Activated B cell treated with CpG ODN at 0.5 μM for 24 hours (primary cell): ENCODE measurements around the gene FDX1. TPM values are rescaled to one million over a fixed set of nuclear protein-coding genes. Genes with fewer than 3 reads are reported as not detected.
A peak's percentile ranks its signal among the peaks of the same experiment; 100 is the strongest.
"Not testable (repeated sequence)": the region's sequence is repeated elsewhere in the genome, so short reads cannot be mapped to it uniquely, and the experiment has no call there.

ENCODE experiments used
- ATAC-seq: fragments of 200-7000 bp; cut with Tn5 transposase; one replicate; pipeline ENCODE4 v1.10.0; 2021; ENCODE audit warnings: low read depth, mild to moderate bottlenecking, moderate library complexity
- CTCF ChIA-PET: fragments of 350-600 bp; sonication (Branson Sonifier 250); formaldehyde crosslinking; loops from one replicate; lab custom pipeline; 2021; ENCODE audit warnings: antibody characterized with exemption; lab: Charles Lee
- POLR2A ChIA-PET: fragments of 350-600 bp; sonication (Branson Sonifier 250); formaldehyde crosslinking; loops from one replicate; lab custom pipeline; 2021; ENCODE audit warnings: antibody characterized with exemption; lab: Charles Lee
- DNase-seq: peaks from one replicate; pipeline ENCODE4 v3.0.0; 2022
- H3K27ac Mint-ChIP-seq: one replicate; pipeline ENCODE4 v1.8.0; 2020; ENCODE audit warnings: mixed read lengths
- H3K27me3 Mint-ChIP-seq: one replicate; pipeline ENCODE4 v1.8.0; 2021; ENCODE audit warnings: mixed read lengths
- H3K36me3 Mint-ChIP-seq: one replicate; pipeline ENCODE4 v1.8.0; 2021; ENCODE audit warnings: low read depth, mixed read lengths
- H3K4me1 Mint-ChIP-seq: one replicate; pipeline ENCODE4 v1.8.0; 2021; ENCODE audit warnings: mixed read lengths
- H3K4me3 Mint-ChIP-seq: one replicate; pipeline ENCODE4 v1.8.0; 2020; ENCODE audit warnings: mild to moderate bottlenecking, mixed read lengths
- H3K9me3 Mint-ChIP-seq: one replicate; pipeline ENCODE4 v1.8.0; 2020; ENCODE audit warnings: mixed read lengths
- intact Hi-C: fragments of 100-400 bp; cut with micrococcal nuclease; formaldehyde crosslinking; loops from one replicate; pipeline ENCODE4 v1.15.1; 2024
- total RNA-seq: library from RNA; stranded (reverse); gene quantifications from 2 replicates; pipeline ENCODE4 v1.2.3, GENCODE V29; 2022
- TF ChIP-seq, protein P1 (sequence below): fragments of 200-600 bp; IDR thresholded peaks from one replicate; pipeline ENCODE4 v1.8.0; 2022; ENCODE audit warnings: antibody characterized with exemption, mild to moderate bottlenecking

The FDX1 gene, protein sequence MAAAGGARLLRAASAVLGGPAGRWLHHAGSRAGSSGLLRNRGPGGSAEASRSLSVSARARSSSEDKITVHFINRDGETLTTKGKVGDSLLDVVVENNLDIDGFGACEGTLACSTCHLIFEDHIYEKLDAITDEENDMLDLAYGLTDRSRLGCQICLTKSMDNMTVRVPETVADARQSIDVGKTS
- 8.7 and 9.4 TPM in 2 replicates for total RNA-seq

DNA sequence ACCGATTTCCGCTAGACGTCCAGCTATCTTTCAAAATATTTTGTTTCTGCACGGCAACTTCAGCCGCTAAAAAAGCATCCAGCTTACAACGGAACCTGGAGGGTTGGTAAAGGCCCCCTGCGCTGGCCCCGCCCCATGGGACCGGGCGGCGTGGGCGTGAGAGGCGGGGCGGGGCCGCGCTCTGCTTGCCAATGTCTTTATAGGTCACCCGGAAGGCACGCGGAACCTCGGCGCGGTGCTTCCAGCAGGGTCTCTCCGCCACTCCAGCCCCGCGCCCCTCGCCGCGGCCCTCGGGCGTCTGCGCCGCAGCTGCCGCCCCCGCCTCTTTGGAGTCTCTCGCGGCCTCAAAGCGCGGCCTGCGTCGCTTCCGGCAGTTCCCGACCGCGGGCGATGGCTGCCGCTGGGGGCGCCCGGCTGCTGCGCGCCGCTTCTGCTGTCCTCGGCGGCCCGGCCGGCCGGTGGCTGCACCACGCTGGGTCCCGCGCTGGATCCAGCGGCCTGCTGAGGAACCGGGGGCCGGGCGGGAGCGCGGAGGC is at the start of gene FDX1:
FDX1 (plus strand) TSS at position 218 of the 536 bp plus-strand sequence; CDS start at position 391, 173 bp downstream.
- ChIA-PET CTCF (interaction anchor here (1.1 to 8.8 kb wide), 2 partner anchors 53 to 230 kb away, joined by 3 to 103 read pairs; no protein-coding TSS in a partner anchor), POLR2A (interaction anchor here (0.6 to 1.5 kb wide), 6 partner anchors 91 to 1496 kb away, joined by 3 to 4 read pairs (median 3); no protein-coding TSS in a partner anchor)
- H3K27ac Mint-ChIP-seq, result peak within 1 kb of the TSS; percentile 87
- DNase-seq, result peak; percentile 87
- peaks cover 42% of the 10 kb centered on the region for H3K4me1 Mint-ChIP-seq
- intact Hi-C loops, result loop anchor here (1.0 to 10.0 kb wide), 13 partner anchors 53 to 1797 kb away; partner anchors contain the start of genes ALG9, ARHGAP20, CFAP68 and FDXACB1
- H3K36me3 Mint-ChIP-seq, result peaks cover 7% of the 10 kb centered on the region
- TF ChIP-seq, protein P1, sequence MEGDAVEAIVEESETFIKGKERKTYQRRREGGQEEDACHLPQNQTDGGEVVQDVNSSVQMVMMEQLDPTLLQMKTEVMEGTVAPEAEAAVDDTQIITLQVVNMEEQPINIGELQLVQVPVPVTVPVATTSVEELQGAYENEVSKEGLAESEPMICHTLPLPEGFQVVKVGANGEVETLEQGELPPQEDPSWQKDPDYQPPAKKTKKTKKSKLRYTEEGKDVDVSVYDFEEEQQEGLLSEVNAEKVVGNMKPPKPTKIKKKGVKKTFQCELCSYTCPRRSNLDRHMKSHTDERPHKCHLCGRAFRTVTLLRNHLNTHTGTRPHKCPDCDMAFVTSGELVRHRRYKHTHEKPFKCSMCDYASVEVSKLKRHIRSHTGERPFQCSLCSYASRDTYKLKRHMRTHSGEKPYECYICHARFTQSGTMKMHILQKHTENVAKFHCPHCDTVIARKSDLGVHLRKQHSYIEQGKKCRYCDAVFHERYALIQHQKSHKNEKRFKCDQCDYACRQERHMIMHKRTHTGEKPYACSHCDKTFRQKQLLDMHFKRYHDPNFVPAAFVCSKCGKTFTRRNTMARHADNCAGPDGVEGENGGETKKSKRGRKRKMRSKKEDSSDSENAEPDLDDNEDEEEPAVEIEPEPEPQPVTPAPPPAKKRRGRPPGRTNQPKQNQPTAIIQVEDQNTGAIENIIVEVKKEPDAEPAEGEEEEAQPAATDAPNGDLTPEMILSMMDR, result no peak
- peak; percentile 86 for ATAC-seq
- H3K27me3 Mint-ChIP-seq, result no peaks in the 10 kb centered on the region
- no peaks in the 10 kb centered on the region for H3K9me3 Mint-ChIP-seq
- H3K4me3 Mint-ChIP-seq, result peak within 1 kb of the TSS; percentile 95

DNA sequence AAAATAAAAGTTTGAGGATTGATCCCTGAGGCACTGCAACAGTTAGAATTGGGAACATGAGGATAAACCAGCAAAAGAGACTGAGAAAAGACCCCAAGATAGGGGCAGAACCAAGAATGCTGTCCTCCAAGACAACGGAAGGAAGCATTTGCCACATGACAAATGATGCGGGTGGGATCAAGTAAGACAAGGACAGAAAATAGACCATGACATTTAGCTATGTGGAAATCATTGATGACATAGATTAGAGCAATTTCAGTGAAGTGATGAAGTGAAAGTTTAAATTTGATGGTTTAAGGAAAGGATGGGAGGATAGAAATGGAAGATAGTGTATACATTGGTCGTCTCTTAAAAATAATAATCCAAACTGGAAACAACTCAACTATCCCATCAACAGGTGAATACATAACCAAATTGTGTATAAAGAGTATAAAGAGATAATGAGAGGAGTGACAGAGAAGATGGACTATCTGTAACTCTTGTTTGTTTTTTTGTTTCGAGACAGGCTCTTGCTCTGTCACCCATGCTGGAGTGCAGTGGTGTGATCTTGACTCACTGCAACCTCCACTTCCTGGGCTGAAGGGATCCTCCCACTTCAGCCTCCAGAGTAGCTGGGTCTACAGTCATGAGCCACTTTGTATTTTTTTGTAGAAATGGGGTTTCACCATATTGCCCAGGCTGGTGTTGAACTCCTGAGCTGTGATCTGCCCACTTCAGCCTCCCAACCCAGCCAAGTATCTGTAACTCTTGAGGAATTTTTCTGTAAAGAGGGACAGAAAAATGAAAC is 48.7 kb upstream of the FDX1 start:
- Mint-ChIP-seq H3K4me1 (peaks cover 5% of the 10 kb centered on the region), H3K27me3 (no peaks in the 10 kb centered on the region), H3K27ac (no peak overlapping the region), H3K9me3 (no peaks in the 10 kb centered on the region), H3K4me3 (no peak overlapping the region), H3K36me3 (no peaks in the 10 kb centered on the region)
- ATAC-seq (no peak), DNase-seq (no peak)
- intact Hi-C loops, result no loop called here
- POLR2A ChIA-PET, result interaction anchor here (0.5 kb wide), 1 partner anchor 74 kb away, joined by 3 read pairs; no protein-coding TSS in a partner anchor
- CTCF ChIA-PET, result no interaction called here
- TF ChIP-seq, protein P1, result no peak

DNA sequence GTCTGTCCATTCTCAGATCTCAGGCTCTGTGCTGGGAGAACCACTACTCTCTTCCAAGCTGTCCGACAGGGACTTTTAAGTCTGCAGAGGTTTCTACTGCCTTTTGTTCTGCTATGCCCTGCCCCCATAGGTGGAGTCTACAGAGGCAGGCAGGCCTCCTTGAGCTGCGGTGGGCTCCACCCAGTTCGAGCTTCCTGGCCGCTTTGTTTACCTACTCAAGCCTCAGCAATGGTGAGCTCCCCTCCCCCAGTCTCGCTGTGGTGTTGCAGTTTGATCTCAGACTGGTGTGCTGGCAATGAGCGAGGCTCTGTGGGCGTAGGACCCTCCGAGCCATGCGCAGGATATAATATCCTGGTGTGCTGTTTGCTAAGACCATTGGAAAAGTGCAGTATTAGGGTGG is 41.5 kb upstream of the FDX1 start:
- not testable (repeated sequence) for H3K9me3 Mint-ChIP-seq

DNA sequence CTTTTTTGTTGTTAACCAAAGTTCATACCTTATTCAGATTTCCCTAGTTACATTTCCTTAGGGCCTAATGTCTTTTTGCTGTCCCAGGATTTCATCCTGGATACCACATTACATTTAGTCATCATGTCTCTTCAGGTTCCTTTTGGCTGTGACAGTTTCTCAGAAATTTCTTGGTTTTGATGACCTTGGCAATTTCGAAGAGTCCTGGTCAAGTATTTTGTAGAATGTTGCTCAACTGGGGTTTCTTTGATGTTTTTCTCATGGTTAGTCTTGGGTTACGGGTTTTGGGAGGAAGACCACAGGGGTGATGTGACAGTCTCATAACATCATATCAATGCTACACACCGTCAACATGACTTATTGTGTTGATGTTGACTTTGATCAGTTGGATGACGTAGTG is 39.8 kb upstream of the FDX1 start:
- H3K4me3 Mint-ChIP-seq, result no peak overlapping the region
- intact Hi-C loops, result no loop called here
- peaks cover 11% of the 10 kb centered on the region for H3K27me3 Mint-ChIP-seq
- no peaks in the 10 kb centered on the region for H3K4me1 Mint-ChIP-seq
- TF ChIP-seq, protein P1, result no peak
- ATAC-seq, result no peak
- DNase-seq, result no peak
- H3K27ac Mint-ChIP-seq, result no peak overlapping the region
- ChIA-PET POLR2A (no interaction called here), CTCF (no interaction called here)
- H3K36me3 Mint-ChIP-seq, result no peaks in the 10 kb centered on the region
- no peaks in the 10 kb centered on the region for H3K9me3 Mint-ChIP-seq

More for the DNA sequence above, 41.5 kb upstream of the FDX1 start:
- H3K4me3 Mint-ChIP-seq, H3K27ac Mint-ChIP-seq, POLR2A ChIA-PET, CTCF ChIA-PET, H3K4me1 Mint-ChIP-seq, H3K36me3 Mint-ChIP-seq, H3K27me3 Mint-ChIP-seq, ATAC-seq, DNase-seq, intact Hi-C loops: not testable (repeated sequence)

DNA sequence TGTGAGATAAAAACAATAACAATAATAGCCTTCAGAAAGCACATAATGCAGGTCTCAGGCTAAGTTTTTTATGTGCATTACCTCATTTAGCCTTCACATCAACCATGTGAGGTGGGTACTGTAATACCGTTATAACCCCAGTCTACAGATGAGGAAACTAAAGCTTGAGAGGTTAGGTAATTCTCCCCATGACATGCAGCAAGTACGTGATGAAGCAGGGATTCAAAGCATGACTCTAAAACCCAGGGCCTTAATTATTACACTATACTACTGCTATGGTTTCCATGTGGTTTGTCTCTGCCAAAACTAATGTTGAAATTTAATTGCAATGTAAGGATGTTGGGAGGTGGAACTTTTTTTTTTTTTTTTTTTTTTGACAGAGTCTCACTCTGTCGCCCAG is 37.7 kb upstream of the FDX1 start:
- peaks cover 25% of the 10 kb centered on the region for H3K27me3 Mint-ChIP-seq
- no peaks in the 10 kb centered on the region for H3K36me3 Mint-ChIP-seq
- no peak overlapping the region for H3K4me3 Mint-ChIP-seq
- DNase-seq (no peak), ATAC-seq (no peak)
- CTCF ChIA-PET, result no interaction called here
- peaks cover 8% of the 10 kb centered on the region for H3K9me3 Mint-ChIP-seq
- H3K4me1 Mint-ChIP-seq, result no peaks in the 10 kb centered on the region
- intact Hi-C loops, result no loop called here
- TF ChIP-seq, protein P1, result no peak
- POLR2A ChIA-PET, result no interaction called here
- no peak overlapping the region for H3K27ac Mint-ChIP-seq

DNA sequence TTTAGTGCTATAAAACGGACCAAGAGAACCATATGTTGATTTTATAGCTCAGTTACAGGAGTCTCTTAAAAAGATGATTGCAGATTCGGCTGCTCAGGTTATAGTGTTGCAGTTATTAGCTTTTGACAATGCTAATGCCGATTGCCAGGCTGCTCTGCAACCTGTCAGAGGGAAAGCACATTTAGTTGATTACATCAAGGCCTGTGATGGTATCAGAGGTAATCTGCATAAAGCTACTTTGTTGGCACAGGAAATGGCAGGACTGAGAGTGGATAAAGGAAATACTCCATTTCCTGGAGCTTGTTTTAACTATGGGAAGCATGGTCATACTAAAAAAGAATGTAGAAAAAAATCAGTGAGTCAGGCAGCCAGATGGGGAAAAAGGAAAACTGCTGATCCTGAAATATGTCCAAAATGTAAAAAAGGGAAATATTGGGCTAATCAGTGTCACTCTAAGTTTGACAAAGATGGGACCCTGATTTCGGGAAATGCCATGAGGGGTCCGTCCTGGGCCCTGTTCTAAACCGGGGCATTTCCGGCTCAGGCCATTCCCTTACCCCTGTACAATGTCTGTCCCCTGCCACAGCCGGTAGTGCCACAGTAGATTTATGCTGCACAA is 32.0 kb upstream of the FDX1 start:
- intact Hi-C loops, DNase-seq, H3K9me3 Mint-ChIP-seq, POLR2A ChIA-PET, H3K36me3 Mint-ChIP-seq, H3K27ac Mint-ChIP-seq, ATAC-seq, H3K4me1 Mint-ChIP-seq, H3K4me3 Mint-ChIP-seq: not testable (repeated sequence)
- CTCF ChIA-PET, result interaction anchor here (1.2 kb wide), 1 partner anchor 20 kb away, joined by 4 read pairs; no protein-coding TSS in a partner anchor
- H3K27me3 Mint-ChIP-seq, result peaks cover 29% of the 10 kb centered on the region

DNA sequence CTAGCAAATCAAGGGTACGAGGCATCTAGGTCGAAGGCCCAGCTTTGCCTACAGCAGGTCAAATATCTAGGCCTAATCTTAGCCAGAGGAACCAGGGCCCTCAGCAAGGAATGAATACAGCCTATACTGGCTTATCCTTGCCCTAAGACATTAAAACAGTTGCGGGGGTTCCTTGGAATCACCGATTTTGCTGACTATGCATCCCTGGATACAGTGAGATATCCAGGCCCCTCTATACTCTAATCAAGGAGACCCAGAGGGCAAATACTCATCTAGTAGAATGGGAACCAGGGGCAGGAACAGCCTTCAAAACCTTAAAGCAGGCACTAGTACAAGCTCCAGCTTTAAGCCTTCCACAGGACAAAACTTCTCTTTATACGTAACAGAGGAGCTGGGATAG is 26.2 kb upstream of the FDX1 start:
- H3K4me3 Mint-ChIP-seq, intact Hi-C loops, H3K27ac Mint-ChIP-seq, H3K27me3 Mint-ChIP-seq, H3K36me3 Mint-ChIP-seq, DNase-seq, POLR2A ChIA-PET, H3K4me1 Mint-ChIP-seq, CTCF ChIA-PET, H3K9me3 Mint-ChIP-seq, ATAC-seq: not testable (repeated sequence)

DNA sequence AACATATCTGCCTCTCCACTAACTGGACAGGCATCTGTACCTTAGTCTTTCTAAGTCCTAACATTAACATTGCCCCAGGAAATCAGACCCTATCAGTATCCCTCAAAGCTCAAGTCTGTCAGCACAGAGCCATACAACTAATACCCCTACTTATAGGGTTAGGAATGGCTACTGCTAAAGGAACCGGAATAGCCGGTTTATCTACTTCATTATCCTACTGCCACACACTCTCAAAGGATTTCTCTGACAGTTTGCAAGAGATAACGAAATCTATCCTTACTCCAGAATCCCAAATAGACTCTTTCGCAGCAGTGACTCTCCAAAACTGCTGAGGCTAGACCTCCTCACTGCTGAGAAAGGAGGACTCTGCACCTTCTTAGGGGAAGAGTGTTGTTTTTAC is 24.1 kb upstream of the FDX1 start:
- POLR2A ChIA-PET, H3K9me3 Mint-ChIP-seq, CTCF ChIA-PET, H3K36me3 Mint-ChIP-seq, H3K27me3 Mint-ChIP-seq, DNase-seq, H3K4me3 Mint-ChIP-seq, intact Hi-C loops, H3K27ac Mint-ChIP-seq, H3K4me1 Mint-ChIP-seq, ATAC-seq: not testable (repeated sequence)
